ENCODE measurements around the gene TRAK1. TPM values are rescaled to one million over a fixed set of nuclear protein-coding genes. Genes with fewer than 3 reads are reported as not detected.

TRAK1 gene
- polyA plus RNA-seq, 3 donors = 6.8 to 16.7 (median 10.5) TPM

DNA sequence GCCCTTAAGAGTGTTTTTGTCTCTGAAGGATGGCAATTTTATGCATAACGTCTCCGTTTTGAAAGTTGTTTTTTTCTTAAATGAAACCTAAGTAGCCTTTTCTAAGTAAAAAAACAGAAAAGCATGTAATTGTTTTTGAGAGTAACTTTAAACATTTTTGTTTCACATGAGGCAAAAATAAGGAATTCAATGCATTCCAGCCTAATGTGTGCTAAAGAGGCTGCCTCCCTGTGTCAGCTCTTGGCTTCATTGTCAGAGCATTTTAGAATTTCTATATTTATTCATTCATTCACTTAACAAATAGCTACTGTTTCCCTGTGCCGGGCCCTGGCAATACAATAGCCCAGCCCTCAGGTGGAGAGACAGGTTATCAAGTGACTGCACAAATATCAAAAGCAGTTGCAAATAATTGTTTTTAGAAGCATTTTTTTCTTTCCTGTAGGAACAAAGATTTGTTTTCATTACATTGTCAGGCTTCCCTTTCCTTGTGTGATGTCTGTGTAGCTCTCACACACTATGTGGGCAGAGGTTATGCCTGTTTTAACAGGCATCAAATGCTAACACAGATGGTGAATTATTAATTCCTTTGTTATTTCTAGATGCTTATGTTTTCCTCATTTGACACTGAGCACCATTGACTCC is 93.0 kb downstream of the TRAK1 start:
- 64 to 72% (median 69%) methylated on average over 3 of the region's 3 CpGs for whole genome bisulfite sequencing, 3 donors
- H3K27ac ChIP-seq (ENCODE audit: low read depth, low read length) = no peak overlapping the region

DNA sequence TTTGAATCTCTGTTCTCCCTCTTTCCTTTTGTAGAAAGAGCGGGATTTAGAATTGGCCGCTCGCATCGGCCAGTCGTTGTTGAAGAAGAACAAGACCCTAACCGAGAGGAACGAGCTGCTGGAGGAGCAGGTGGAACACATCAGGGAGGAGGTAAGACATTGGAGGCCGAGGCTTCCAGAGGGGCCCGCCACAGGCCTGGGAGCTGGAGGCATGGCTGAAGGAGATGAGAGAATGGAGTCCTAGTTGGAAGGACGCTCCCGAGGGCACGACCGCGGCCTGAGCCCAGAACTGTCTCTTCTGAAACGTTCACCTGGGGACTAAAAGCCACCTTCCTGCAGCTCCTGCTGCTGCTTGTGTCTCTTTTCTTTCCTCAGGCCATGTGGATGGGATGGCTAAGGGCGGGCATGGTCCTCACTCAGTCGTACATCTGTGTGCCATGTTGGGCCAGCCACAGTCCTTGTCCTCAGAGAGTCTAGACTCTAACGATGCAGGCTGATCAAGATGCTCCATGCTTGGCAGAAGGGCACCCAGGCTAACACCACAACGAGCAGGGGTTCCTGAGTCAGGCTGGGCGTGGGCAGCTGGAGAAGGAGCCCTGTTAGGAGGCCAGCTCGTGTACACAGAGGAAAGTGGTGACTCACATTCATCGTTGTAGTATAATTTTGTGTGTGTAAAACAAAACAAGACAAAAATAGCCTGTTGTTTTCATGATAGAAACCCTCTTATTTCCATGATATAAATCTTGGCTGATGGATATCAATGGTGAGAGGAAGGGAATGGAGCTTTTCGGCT is 93.7 kb downstream of the TRAK1 start:
- WGBS, 3 donors = 80 to 86% (median 86%) methylated on average over 23 of the region's 23 CpGs
- no peak overlapping the region for H3K27ac ChIP-seq (ENCODE audit: low read depth, low read length)

DNA sequence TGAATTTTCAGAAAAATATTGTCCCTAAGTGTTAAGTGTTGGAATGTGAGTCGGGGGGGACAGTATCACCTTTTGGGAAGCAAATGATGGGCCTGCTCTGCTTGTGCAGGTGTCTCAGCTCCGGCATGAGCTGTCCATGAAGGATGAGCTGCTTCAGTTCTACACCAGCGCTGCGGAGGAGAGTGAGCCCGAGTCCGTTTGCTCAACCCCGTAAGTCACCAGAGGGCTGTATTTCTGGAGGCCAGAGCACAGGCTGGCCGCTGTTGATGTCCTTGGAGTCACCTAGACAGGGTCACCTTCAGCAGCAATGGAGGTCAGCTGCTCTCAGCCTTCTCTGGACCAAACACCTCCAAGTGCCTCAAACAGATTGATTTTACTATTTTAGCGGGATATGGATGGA is 96.8 kb downstream of the TRAK1 start:
- 90 to 94% (median 93%) methylated on average over 9 of the region's 9 CpGs for WGBS, 3 donors
- no peak overlapping the region for H3K27ac ChIP-seq (ENCODE audit: low read depth, low read length)

DNA sequence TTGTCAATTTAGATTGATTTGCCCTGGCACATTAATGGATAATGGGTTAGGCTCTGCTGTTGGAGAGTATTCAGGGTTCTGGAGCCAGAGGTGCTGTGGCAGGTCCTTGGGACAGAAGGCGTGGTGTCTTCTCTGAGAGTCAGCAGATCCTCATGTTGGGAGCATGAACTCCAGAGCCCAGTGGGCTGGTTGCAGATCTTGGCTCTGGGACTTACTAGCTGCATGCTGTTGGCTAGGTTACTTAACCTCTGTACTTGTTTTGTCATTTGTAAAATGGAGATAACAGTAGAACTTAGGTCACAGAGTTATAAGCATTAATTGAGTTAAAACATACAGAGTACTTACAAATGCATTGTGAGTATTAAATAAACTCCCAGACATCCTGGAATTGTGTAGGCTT is 97.2 kb downstream of the TRAK1 start:
- no peak overlapping the region for H3K27ac ChIP-seq (ENCODE audit: low read depth, low read length)
- WGBS, 3 donors = 62 to 82% (median 78%) methylated on average over 1 of the region's 1 CpG

DNA sequence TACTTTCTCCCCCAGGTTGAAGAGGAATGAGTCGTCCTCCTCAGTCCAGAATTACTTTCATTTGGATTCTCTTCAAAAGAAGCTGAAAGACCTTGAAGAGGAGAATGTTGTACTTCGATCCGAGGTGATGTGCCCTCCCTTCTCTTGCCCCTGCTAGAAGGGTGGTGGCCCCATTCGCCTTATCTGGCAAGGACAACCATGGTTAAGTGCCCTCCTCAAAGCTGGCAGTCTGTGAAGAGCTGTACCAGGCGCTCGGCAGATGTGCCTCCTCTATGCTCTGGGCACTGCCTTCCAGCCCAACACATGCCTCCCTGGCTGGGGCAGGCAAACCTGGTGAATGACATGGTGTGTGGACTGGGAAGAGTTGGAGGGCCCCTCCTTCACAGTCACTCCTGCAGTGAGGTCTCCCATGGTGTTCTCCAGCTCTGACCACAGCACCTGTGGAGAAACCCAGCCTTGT is 97.9 kb downstream of the TRAK1 start:
- 67 to 78% (median 78%) methylated on average over 6 of the region's 6 CpGs for WGBS, 3 donors

DNA sequence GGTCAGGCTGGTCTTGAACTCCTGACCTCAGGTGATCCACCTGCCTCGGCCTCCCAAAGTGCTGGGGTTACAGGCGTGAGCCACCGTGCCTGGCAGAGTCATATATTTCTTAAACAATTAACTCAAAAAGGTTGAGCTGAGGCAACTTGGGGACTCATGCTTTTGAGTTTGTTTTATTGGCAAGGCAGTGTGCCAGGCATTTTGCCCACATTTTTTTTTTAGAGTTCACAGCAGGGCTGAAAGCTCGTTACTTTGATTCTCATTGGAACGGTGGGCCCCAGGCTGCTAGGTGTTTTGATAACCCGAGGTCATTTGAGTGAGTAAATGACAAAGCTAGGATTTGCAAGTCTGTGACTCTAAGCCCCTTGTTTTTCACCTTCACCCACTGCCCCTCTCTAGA is 98.6 kb downstream of the TRAK1 start:
- WGBS, 3 donors = 42 to 72% (median 69%) methylated on average over 6 of the region's 6 CpGs
- no peak overlapping the region for H3K27ac ChIP-seq (ENCODE audit: low read depth, low read length)

More for the DNA sequence above, 97.9 kb downstream of the TRAK1 start:
- H3K27ac ChIP-seq (ENCODE audit: low read depth, low read length) = no peak overlapping the region

DNA sequence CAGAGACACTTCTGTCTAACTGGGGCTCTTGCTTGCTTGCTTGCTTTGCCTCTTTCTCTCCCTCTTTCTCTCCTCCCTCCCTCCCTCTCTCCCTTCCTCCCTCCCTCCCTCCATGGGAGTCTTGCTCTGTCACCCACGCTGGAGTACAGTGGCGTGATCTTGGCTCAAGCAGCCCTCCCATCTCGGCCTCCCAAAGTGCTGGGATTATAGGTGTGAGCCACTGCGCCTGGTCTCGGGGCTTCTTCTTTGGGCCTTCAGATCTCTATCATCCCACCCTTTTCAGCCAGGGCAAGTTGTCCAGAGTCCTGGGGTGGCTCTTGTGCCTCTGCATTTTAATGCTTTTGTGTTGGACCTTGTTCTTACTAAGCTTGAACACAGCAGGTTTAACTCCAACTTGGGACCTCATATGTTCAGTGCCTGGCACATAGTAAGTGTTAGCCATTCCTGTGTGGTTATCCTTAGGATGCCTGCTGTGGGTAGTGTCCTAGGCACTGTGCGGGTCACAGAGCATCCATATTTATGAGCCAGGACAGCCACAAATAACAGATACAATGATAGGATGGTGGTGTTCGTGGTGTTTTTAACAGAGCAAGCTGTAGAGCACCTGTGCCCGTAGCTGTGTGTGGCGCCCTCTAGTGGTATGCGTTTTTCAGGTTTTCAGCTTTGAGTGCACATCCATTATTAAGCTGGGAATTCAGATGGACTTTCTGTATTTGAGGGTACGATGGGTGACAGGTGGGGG is 99.7 kb downstream of the TRAK1 start:
- WGBS, 3 donors = 46 to 52% (median 47%) methylated on average over 11 of the region's 11 CpGs
- H3K27ac ChIP-seq (ENCODE audit: low read depth, low read length) = no peak overlapping the region

DNA sequence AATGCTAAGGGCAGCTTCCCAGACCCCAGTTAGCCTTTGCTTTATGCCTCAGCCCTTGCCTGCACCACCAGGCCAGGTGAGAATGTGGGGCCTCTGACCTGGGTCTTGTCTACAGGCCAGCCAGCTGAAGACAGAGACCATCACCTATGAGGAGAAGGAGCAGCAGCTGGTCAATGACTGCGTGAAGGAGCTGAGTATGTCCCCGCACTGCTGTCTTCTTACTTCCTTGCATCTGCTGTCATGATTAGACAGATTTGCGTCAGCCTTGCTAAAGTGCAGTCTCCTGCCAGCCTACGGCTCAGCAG is 100.2 kb downstream of the TRAK1 start:
- WGBS, 3 donors = 67 to 86% (median 83%) methylated on average over 4 of the region's 4 CpGs

DNA sequence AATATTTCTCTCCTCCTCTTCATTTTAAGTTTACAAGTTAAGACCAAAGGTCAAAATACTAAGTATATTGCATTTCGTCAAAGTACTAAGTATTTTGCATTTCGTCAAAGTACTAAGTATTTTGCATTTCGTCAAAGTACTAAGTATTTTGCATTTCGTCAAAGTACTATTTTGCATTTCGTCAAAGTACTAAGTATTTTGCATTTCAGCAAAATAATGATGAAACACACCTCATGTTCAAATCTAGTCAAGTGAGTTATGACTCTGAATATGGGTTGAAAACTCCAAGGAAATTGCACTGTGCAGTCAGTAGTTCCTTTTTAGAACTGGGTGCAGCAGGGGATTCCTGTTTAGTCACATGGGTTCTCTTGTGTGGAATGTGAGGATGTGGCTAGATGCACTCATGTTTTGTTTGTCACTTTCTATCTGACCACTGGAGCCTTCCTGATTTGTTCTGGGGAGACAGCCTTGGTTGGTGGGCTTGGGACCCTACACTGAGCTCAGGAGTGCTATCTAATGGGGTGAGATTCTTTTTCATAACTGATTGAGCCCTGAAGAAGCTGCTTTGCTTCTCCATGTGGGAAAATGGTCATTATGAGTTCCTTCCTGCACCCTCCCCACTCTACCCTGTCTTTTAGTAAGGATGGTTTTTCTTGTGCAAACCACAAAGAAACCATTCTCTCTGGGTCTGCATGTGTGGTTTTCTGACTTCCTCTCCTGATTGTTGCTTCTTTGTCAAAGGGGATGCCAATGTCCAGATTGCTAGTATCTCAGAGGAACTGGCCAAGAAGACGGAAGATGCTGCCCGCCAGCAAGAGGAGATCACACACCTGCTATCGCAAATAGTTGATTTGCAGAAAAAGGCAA is 101.4 kb downstream of the TRAK1 start:
- no peak overlapping the region for H3K27ac ChIP-seq (ENCODE audit: low read depth, low read length)
- 72 to 96% (median 75%) methylated on average over 8 of the region's 8 CpGs for WGBS, 3 donors

More for the DNA sequence above, 100.2 kb downstream of the TRAK1 start:
- H3K27ac ChIP-seq (ENCODE audit: low read depth, low read length) = no peak overlapping the region

DNA sequence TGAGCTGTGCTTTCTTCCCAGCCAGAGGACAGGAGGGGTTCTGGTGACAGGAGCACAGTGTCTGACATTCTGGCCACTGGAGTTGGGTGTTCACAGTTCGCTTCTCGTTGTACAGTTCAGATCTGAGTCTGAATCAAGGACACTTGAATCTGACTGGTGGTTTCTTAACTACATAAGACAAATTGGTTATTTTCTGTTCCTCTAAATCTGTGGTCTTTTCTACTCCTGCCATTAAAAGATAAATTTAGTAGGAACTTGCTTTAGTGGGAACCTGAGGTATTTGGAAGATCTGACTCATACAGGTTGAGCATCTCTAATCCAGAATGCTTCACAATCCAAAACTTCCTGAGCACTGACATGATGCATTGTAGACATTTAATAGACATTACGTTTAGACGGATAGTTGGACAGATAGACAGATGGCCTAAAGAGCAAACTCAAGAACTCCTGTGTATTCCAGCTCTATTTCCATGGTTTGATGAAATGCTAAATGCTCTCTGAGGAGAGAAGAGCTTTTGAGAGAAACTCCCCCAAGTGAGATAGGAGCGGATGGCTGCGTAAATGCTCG is 103.9 kb downstream of the TRAK1 start:
- WGBS, 3 donors = 90 to 93% (median 91%) methylated on average over 7 of the region's 7 CpGs
- H3K27ac ChIP-seq (ENCODE audit: low read depth, low read length) = no peak overlapping the region

DNA sequence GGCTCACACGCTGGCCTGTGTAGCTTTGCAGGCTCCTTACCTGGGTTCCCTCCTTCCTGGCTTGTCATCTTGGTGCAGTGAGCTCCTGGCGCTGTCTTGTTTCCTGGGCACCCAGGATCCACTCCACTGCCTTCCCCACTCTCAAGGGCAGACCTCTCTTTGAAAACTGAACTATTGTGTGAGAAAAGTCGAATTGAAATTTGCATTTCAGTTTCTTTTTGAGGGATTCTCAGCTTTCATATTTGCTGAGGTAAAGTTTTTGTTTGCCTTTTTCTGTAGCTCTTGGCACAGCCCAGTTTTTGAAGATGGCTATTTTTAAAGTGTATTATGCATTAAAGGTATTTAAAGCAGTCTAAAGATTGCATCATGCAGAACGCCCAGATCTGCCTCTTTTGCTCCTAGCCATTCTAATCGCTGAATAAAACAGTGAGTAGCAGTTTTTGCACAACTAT is 104.7 kb downstream of the TRAK1 start:
- H3K27ac ChIP-seq (ENCODE audit: low read depth, low read length) = no peak overlapping the region
- 69 to 76% (median 72%) methylated on average over 5 of the region's 5 CpGs for WGBS, 3 donors

DNA sequence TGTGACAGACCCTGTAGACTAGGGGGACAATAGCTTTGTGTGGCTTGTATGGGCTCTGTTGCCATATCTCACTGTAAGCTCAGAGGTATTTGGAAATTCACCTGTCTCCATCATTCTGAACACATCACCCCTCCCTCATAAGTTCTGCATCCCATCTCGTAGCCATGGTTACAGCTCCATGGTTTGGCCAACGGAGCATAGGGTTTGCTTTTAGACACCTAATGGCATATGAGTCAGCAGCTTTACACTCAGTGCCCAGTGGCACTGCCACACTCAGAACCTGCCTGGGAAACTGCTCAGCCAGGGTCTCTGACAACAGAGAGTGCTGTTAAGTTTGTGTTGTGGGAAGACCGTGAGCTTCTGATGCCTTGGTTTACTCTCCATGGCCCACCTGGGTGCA is 107.6 kb downstream of the TRAK1 start:
- 86 to 95% (median 93%) methylated on average over 3 of the region's 3 CpGs for WGBS, 3 donors
- H3K27ac ChIP-seq (ENCODE audit: low read depth, low read length) = no peak overlapping the region

DNA sequence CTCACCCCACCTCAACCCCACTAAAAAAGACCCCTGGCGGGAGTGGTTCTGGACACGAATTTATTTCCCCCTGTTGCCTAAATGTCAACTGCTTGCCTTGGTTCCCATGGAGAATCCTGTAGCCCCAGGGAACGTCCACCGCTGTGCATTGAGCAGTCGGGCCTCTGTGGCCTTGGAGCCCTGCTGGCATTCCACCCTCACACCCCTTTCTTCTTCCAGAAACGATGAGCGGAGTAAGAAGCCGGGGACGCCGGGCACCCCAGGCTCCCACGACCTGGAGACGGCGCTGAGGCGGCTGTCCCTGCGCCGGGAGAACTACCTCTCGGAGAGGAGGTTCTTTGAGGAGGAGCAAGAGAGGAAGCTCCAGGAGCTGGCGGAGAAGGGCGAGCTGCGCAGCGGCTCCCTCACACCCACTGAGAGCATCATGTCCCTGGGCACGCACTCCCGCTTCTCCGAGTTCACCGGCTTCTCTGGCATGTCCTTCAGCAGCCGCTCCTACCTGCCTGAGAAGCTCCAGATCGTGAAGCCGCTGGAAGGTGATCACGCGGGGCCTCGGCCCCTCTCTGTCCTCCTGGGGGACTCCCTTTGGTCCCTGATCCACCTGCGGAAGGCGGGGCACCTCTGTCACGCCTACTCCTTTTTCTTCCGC is 111.2 kb downstream of the TRAK1 start:
- H3K27ac ChIP-seq (ENCODE audit: low read depth, low read length) = no peak overlapping the region
- WGBS, 3 donors = 91 to 93% (median 92%) methylated on average over 35 of the region's 35 CpGs

DNA sequence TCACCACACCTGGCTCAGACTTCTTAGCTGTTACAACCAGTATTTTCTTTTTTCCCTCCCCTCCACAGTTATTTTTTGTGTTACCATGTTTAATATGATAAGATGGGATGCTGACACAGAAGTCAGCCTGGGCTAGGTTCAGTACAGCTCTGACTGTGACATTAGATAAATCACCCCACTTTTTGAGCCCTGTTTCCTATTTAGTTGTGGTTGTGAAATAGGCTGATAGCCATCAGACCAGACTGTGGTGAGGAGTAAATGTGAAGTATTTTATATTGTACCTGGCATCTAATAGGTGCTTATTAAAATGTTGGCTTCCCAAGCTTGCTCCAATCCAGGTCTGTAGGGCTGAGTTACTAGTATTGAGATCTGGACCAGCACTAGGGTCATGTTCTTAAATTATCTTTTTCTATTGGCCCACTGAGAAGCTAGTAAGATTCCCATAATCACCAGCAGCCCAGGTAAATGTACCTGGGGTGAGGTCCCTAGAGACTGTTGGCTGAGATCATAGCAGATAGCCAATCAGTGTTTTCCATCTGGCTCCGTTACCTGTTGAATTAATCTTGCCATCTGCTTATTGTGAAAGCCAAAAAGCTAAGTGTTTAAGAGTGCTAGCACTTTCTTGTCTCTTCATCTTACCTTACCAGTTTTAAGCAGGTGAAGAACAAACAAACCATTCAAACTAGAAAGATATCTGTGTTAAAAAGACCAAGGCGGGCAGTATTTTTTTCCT is 113.9 kb downstream of the TRAK1 start:
- no peak overlapping the region for H3K27ac ChIP-seq (ENCODE audit: low read depth, low read length)
- 87 to 98% (median 97%) methylated on average over 2 of the region's 2 CpGs for WGBS, 3 donors

DNA sequence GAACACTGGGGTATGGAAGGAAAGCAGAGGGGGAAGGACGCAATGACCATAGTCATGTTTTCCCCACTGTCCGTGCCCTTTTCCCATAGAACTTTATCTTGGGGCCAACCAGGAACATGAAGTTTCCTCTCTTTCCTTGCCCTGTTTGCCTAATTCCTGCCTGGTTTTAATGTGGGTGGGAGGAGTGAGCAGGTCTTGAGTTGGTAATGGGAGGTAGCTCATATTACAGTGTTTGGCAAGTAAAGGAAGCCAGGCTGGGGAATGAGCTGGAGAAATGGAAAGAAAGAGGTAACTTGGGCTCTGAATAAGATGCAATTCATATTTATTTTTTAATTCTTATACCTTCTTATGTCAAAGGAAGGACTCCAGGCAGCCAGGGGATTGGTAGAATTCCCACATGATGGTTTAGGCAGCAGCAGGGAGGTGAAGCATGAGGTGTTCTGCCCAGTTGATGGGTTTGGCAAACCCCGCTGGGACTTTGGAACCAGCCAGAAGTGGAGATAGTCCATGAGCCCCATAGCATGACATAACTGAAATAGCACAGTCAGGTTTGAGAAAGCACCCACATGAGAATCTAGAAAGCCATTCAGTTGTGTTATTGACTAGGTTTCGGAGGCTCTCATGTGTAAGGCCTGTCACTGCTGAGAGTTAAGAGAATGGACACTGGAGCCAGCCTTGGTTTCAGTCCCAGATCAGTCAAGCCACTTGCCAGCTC is 114.8 kb downstream of the TRAK1 start:
- H3K27ac ChIP-seq (ENCODE audit: low read depth, low read length) = no peak overlapping the region
- 95 to 99% (median 97%) methylated on average over 4 of the region's 4 CpGs for WGBS, 3 donors

DNA sequence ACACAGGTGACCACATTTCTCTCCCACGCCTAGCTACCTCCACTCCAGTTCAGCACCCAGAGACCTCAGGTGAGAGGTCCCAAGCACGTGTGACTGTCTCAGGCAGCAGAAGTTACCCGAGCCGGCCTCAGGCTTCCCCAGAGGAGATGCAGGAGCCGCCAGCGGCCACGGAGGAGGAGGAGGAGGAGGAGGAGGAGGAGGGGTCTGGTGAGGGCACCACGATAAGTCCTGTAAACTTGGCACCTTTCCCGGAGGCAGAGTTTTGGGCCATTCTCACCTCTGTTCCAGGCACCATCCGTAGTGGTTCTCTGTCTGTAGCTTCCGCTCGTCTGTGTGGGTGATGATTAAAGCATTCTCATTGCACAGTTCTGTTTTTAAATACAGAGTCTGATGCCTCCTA is 118.8 kb downstream of the TRAK1 start:
- WGBS, 3 donors = 72 to 78% (median 74%) methylated on average over 11 to 12 of the region's 12 CpGs
- no peak overlapping the region for H3K27ac ChIP-seq (ENCODE audit: low read depth, low read length)

All from adipose tissue (tissue), 3 donors.